Rectal smooth muscle tissue (tissue), 1 donor: ENCODE results near the gene MDM4.

Experiments
- H3K27ac ChIP-seq: one replicate; pipeline ENCODE4 v1.7.0; 2013; ENCODE audit warnings: low read depth, low read length, inconsistent platforms
- H3K27me3 ChIP-seq: one replicate; pipeline ENCODE4 v1.7.0; 2013; ENCODE audit warnings: low read length; ENCODE audit not compliant: control insufficient read depth, insufficient read depth
- H3K36me3 ChIP-seq: one replicate; pipeline ENCODE4 v1.7.0; 2013; ENCODE audit warnings: low read length; ENCODE audit not compliant: control insufficient read depth, insufficient read depth
- H3K4me1 ChIP-seq: one replicate; pipeline ENCODE4 v1.7.0; 2013; ENCODE audit warnings: low read length; ENCODE audit not compliant: control insufficient read depth, insufficient read depth
- H3K4me3 ChIP-seq: one replicate; pipeline ENCODE4 v1.7.0; 2013; ENCODE audit warnings: low read length
- H3K9ac ChIP-seq: one replicate; pipeline ENCODE4 v1.7.0; 2013; ENCODE audit warnings: low read length

The MDM4 gene

DNA sequence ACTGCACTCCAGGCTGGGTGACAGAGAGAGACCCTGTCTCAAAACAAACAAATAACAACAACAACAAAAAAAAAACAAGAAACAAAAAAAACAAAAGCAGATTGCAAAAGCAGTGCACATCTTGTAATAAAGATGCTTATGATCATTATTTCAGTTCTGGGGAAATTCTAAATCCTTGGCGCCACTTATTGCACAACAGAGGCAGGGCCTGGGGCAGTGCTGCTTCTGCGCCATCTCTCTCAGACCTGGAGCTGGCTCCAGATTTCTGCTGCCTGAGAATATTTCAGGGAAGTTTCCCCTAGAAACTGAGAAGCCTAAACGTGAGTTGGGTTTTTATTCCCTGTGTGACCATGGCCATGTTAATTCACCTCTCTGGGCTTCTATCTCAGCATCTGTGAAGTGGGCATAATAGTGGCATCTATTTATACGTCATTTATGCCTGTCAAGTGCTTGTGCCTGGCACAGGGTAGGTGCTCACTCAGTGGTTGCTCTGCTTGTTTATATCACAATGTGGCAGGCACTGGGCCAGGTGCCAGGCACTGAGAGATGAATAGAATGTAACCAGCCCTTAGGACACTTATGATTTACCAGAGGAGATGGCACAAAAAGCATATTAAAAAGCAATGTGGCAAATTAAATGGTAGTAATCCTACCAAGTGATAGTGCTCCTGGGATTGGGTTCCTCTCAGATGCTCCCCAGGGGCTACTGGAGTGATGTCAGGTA is 67.9 kb downstream of the MDM4 start:
- Histone ChIP-seq H3K4me3 (no peak overlapping the region), H3K9ac (no peak overlapping the region), H3K27ac (no peak overlapping the region), H3K27me3 (no peaks in the 10 kb centered on the region), H3K4me1 (no peaks in the 10 kb centered on the region), H3K36me3 (no peaks in the 10 kb centered on the region)

DNA sequence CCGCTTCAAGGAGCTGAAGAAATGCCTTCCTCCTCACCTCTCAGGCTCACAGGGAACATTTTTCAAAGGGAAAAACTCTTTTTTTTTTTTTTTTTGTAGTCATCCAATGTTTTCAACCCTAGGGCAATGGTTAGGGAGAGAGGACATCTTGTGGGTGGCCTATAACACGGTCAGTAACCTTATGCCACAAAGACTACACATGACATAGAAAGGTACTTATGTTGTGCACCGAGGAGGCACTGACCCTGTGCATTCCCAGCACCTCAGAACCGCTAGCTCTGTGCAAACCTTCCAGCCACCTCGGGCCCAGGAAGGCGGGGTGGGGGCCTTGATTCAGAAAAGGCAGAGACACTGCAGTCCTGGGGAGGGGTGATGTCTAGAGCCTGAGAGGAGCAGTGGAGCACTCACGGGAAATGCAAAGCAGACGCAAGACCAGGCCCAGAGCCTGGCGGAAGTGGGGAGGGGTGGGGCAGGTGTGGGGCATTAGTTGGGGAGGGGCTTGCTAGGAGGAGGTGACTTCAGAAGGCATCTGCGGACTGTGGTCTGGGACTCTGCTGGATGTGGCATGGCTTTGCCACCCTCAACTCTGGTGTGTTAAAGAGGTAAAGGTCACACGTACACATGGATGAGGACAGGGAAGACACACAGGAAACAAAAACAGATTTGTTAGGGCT is 68.6 kb downstream of the MDM4 start:
- no peaks in the 10 kb centered on the region for H3K36me3 ChIP-seq
- no peak overlapping the region for H3K9ac ChIP-seq
- no peaks in the 10 kb centered on the region for H3K4me1 ChIP-seq
- no peak overlapping the region for H3K4me3 ChIP-seq
- H3K27me3 ChIP-seq, result no peaks in the 10 kb centered on the region
- no peak overlapping the region for H3K27ac ChIP-seq

DNA sequence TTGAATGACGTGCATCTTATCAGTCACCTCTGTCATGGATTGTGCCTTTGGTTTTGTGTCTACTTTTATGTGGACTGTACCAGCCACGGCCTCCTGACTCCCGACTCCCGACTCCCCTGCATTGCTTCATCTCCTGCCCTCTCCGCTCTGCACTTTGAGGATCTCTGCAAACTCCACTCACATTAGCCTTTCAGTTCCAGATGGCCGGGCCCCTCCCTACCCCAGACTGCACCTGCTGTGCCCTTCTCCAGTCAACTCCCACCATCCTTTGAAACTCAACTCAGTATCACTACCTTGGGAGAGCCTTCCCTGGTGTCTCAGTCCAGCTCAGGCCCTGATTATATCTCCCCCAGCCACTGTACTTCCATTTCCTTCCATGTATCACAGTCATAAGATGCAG is 71.4 kb downstream of the MDM4 start:
- Histone ChIP-seq H3K27ac (no peak overlapping the region), H3K4me3 (no peak overlapping the region), H3K9ac (no peak overlapping the region), H3K27me3 (no peaks in the 10 kb centered on the region), H3K4me1 (no peaks in the 10 kb centered on the region), H3K36me3 (no peaks in the 10 kb centered on the region)

- H3K27me3 ChIP-seq, result no peaks in the 10 kb centered on the region
- no peak overlapping the region for H3K9ac ChIP-seq
- no peaks in the 10 kb centered on the region for H3K4me1 ChIP-seq
- no peak overlapping the region for H3K27ac ChIP-seq
- H3K4me3 ChIP-seq, result no peak overlapping the region
- no peaks in the 10 kb centered on the region for H3K36me3 ChIP-seq
These were observed 72.6 kb downstream of the MDM4 start for GRCh38 chr1:204588826-204589225.

DNA sequence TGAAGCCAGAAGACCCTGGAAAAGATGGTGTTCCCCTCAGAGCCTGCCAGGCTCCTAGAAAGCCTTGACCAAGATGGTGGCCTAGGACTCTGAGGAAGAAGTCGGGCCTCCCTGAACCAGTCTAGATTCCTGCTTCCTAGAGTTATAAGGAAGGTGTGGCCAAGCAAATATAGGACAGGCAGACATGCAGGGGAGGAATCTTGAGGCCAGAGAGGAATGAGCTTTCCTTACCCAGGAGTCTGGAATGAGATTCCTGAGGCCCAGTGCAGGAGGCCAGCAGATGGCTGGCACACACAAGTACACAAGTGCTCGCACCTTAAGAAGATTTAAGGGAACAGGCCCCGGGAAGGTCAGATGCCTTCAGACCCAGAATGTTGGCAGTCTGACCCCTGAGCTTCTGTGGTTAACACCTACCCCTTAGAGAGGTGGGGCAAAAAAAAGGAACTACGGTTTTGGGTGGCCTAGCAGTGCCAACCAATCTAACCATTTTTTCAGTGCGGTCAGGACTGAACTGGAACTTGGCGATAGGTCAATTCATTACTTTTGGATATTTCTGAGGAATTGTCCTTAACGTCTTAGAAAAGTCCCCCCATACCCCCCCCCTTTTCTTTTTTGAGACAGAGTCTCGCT is 73.3 kb downstream of the MDM4 start:
- no peak overlapping the region for H3K27ac ChIP-seq
- no peaks in the 10 kb centered on the region for H3K36me3 ChIP-seq
- no peaks in the 10 kb centered on the region for H3K4me1 ChIP-seq
- H3K4me3 ChIP-seq, result no peak overlapping the region
- no peaks in the 10 kb centered on the region for H3K27me3 ChIP-seq
- H3K9ac ChIP-seq, result no peak overlapping the region

DNA sequence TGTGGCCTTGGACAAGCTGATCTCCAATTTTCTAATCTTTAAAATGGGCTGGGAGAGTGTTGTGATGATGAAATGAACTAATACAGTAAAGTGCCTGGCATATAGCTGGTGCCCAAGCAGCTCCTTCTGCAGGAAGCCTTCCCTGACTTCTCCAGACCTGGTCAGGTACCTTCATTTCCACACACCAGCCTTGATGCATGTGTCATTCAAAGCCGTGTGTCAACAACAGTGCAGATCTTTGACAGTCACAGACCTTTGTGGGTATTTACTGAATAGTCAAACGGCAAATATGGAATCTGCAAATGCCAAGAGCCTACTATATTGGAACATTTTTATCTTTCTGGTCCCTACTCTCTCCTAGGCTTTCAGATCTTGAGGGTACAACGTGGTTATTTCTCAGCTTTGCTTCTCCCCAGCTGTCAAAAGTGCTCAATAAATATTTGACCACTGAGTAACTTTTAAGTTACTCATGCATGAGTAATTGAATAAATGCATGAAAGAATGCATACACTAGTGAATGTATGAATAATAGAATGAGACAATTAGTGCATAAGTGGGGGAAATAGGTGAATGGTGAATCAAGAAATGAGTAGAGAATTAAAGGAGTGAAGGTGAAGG is 75.4 kb downstream of the MDM4 start:
- Histone ChIP-seq H3K4me1 (no peaks in the 10 kb centered on the region), H3K36me3 (no peaks in the 10 kb centered on the region), H3K9ac (no peak overlapping the region), H3K27ac (no peak overlapping the region), H3K27me3 (no peaks in the 10 kb centered on the region), H3K4me3 (no peak overlapping the region)

- no peak overlapping the region for H3K9ac ChIP-seq
- H3K36me3 ChIP-seq, result no peaks in the 10 kb centered on the region
- H3K27ac ChIP-seq, result no peak overlapping the region
- no peaks in the 10 kb centered on the region for H3K27me3 ChIP-seq
- no peaks in the 10 kb centered on the region for H3K4me1 ChIP-seq
- H3K4me3 ChIP-seq, result no peak overlapping the region
These were observed 76.2 kb downstream of the MDM4 start for GRCh38 chr1:204592246-204592948.

DNA sequence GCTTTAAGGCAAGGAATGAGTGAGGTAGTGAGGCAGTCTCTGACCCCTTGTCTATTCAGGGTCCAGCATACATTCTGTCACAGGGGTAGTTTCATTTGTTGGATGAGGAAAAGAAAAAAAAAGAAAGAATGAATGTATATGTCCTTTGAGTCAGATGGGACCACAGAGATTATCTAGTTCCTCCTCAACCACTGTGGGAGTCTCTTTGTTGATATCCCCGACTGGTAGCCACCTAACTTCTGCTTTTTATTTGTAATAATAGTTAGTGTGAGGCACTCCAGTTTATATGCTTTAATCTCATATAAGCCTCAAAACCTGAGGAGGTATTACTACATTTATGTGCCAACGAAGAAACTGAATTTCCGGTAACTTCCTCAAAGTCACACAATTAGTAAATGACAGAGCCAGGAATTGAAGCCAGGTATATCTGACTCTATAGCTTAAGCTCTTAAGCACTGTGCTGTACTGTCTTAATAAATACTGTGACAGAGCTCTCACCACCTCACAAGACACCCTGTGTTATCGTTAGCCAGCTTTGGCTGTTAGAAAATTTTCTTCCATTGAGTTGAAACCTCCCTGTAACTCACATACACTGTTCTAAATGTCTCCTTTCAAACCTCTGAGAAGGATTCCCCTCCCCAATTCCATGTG is 82.2 kb downstream of the MDM4 start:
- no peak overlapping the region for H3K27ac ChIP-seq
- no peak overlapping the region for H3K4me3 ChIP-seq
- H3K4me1 ChIP-seq, result no peaks in the 10 kb centered on the region
- no peak overlapping the region for H3K9ac ChIP-seq
- no peaks in the 10 kb centered on the region for H3K27me3 ChIP-seq
- H3K36me3 ChIP-seq, result no peaks in the 10 kb centered on the region

DNA sequence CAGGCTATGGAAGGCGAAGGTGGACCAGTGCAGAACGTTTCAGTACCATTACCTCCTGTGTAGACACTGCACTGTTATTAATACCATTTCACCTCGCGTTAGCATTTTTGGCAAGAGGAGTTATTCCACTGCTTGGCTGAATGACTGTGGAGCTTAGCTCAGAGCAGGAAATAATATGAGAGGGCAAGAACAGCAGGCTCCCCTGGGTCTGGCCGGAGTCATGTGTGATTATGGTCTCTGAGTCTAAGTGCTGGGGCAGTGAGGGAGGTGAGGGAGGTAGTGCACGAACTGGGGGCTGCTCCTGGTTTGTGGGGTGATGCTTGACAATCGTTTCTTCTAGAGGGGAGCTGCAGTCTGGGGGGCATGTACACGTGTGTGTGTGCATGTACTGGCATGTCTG is 82.9 kb downstream of the MDM4 start:
- Histone ChIP-seq H3K4me1 (no peaks in the 10 kb centered on the region), H3K9ac (no peak overlapping the region), H3K27me3 (no peaks in the 10 kb centered on the region), H3K36me3 (no peaks in the 10 kb centered on the region), H3K4me3 (no peak overlapping the region), H3K27ac (no peak overlapping the region)

DNA sequence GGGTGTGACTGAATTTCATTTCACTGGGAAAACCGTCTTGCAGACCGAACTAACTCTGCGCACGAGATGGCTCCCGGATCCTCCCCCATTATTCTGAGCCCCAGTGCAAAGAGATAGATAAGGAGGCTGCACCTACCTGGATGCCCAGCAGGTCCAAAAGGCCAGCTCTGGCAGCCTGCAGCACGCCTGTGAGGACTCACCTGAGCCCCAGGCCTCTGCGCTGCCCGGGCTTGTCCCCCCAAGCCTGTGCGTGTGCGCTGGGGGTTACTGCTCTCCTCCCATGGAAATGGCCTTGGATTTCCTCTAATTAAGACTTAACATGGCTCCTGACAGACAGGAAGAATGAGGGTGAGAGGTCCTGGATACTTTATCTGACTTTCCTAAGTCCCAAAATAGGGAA is 83.4 kb downstream of the MDM4 start:
- Histone ChIP-seq H3K9ac (no peak overlapping the region), H3K27me3 (no peaks in the 10 kb centered on the region), H3K36me3 (no peaks in the 10 kb centered on the region), H3K4me3 (no peak overlapping the region), H3K4me1 (no peaks in the 10 kb centered on the region), H3K27ac (no peak overlapping the region)

- Histone ChIP-seq H3K27me3 (no peaks in the 10 kb centered on the region), H3K36me3 (no peaks in the 10 kb centered on the region), H3K27ac (no peak overlapping the region), H3K4me3 (no peak overlapping the region), H3K9ac (no peak overlapping the region), H3K4me1 (no peaks in the 10 kb centered on the region)
These were observed 84.0 kb downstream of the MDM4 start for GRCh38 chr1:204600203-204600602.

DNA sequence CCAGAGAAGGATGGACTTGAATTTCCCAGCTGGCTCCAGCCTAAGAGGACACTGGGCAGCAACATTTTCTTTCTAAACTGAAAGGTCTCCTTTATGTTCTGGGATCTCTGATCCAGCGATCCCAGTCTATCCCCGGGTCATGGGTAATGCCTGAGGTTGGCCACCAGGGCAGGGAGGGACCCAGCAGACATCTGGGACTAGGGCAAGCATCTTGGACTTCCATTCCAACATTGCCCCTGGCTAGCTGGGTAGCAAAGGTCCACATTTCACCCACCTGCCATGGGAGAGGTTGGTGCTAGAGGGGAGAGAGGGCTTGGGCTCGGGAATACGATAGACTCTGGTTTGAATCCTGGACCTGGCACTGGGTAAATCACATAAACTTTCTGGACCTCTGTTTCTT is 84.8 kb downstream of the MDM4 start:
- Histone ChIP-seq H3K9ac (no peak overlapping the region), H3K27ac (no peak overlapping the region), H3K36me3 (no peaks in the 10 kb centered on the region), H3K4me3 (no peak overlapping the region), H3K4me1 (no peaks in the 10 kb centered on the region), H3K27me3 (no peaks in the 10 kb centered on the region)
